NCI-H2196 treated with DMSO at 0.1 percent for 48 hours (cell line): ENCODE results near the gene LYZL6.
A peak's percentile ranks its signal among the peaks of the same experiment; 100 is the strongest.
"Not testable (repeated sequence)": the region's sequence is repeated elsewhere in the genome, so short reads cannot be mapped to it uniquely, and the experiment has no call there.

ENCODE experiments used
- DNase-seq: peaks from one replicate; lab custom pipeline; 2025; ENCODE audit not compliant: unreplicated experiment; lab: John Stamatoyannopoulos, UW

The LYZL6 gene

DNA sequence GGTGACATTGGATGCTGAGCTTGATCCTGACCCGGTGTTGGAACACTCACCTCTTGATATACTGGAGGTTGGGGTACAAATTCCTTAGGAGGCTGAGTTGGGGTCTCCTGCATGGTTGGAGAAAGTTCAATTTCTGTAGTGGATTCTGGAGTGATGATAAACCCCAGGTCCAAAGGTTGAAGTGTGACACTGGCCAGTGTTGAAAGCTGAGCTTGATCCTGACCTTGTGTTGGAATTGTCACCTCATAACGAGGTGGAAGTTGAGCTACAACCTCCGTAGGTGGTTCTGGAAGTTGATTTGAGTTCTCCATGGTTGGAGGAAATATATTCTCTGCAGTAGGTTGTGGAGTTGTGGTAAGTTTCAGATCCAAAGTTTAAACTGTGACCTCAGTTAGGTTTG lies 34.1 kb downstream of the LYZL6 start:
- no peak for DNase-seq

DNA sequence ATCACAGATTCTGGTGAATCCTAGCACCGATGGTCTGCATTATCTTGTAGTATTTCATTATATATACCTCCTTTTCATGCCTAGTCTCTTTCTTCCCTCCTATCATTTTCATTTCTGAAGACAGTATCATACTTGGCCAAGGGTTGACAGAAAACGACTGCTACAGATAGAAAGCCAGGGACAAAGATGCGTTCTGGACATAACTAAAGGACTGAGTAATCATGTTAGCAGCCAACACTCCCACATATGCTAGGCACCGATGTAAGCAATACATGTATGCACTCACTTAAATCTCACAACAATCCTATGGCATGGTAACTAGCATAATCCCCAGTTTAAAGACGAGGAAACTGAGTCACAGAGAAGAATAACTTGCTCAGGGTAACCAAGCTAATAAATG lies 35.8 kb downstream of the LYZL6 start:
- no peak for DNase-seq

DNA sequence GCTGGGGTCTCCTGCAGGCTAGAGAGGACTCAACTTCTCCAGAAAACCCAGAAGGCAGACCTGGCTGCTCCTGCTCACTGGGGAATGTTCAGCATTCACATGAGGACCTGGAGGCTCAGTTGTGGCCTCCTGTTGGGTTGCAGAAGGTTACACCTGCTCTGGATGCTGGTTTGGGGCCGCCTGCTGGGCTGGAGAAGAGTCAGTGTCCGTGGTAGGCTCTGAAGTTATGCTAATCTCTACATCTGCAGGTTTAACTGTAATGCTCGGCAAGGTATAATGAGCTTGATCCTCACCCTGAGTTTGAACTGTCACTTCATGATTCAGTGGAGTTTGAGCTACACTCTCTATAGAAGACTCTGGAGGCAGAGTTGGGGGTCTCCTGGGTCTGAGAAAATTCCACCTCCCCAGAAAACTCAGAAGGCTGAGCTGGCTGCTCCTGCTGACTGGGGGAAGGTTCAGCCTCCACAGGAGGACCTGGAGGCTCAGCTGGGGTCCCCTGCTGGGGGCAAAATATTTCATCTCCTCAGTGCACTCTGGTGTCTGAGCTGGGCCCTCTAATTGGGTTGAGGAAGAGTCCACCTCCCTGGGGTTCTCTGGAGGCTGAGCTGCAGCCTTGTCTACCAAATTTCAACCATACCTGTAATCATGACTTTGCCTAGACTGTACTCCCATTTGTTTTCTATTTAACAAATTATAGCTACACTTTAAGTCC lies 36.4 kb downstream of the LYZL6 start:
- DNase-seq, result no peak

DNA sequence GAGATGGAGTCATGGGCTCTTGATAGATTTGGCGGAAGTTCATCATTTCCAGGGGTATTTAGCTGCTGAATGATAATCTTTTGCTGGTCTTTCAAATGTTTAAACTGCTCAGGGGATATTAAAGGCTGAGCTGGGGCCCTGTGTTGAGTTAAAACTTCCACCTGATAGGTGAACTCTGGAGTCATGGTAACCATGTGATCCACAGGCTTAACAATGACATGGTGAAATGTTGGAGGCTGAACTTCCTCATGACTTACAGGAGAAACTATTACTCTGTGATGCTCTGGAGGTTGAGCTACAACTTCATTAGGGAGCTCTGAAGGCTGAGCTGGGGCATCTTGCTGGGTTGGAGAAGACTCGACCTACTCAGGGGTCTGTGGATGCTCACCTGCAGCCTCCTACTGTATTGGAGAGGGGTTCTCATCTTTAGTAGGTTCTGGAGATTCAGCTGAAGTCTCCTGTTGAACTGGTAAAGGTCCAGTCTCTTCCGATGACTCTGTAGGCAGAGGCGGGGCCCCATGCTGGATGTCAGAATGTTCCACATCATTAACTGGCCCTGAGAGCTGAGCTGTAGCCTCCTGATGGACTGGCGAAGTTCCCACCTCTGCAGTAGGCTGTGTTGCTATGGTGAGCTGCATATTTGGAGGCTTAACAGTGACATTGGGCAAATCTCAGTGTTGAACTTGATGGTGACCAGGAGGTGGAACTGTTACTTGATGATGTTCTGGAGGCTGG lies 37.2 kb downstream of the LYZL6 start:
- no peak for DNase-seq

DNA sequence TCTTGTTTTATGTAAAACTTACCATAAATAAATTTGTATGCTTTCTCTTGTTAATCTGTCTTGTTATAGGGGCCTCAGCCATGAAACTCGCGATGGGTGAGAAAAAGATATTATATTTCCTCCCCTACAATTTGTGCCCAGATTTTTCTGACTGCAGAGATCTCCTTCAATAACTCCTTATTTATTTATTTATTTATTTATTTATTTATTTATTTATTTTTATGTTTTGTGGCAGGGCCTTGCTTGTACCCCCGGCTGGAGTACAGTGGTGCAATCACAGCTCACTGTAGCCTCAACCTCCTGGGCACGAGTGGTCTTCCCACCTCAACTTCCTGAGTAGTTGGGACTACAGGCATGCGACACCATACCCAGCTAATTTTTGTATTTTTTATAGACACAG lies 40.1 kb downstream of the LYZL6 start:
- DNase-seq, result no peak

DNA sequence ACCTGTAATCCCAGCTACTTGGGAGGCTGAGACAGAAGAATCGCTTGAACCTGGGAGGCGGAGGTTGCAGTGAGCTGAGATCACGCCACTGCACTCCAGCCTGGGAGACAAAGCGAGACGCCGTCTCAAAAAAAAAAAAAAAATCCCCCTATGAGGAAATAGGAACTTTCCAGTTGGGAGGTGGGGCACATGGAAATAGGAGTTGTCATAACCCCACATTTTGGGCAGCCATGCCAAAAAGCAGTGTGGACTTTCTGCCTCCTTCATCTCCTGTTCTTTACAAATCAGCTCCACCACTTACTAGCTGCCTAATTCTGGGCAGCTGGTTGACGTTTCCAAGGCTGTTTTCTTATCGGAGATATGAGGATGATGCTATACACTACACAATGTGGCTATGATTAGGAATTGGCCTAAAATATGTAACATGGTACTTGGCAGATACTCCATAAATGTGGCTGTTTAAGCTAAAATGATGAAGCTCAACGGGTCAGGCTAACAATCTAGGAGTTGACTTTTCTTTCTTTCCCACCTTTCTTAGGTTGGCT lies 41.8 kb downstream of the LYZL6 start:
- DNase-seq, result no peak

DNA sequence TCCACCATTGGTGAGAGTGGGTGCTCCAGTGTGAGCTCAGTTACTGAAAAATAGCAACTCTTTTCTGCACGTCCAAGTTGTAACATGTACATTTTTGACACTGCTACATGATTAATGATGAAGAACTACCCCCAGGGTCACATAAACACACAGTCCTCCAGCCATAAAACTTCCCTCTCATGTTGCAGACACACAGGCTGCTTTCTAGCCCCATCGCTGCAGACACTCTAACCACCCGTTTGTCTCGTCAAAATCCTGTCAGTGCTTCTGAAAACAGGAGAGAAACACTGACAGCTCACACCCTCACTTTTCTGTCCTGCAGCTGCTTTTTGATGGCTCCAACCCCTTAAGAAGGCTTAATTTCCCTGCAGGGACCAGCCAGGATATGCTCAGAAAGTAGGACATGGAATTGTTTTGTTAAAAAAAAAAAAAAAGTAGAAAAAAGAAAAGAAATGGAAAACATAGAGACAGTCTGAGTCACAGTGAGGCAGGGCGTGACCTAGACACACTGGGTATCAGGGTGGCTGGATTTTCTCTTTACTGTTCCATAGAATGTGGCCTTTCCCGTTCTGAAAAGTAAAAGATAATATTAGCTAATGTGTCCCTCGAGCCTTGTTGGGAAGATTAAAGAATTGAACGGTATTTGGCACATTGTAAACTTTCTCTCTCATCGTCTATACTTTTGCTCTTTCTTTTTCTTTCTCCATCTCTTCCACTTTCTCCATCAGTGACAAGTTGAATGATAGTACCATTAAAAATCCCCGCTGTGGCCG lies 42.6 kb downstream of the LYZL6 start:
- DNase-seq, result no peak

DNA sequence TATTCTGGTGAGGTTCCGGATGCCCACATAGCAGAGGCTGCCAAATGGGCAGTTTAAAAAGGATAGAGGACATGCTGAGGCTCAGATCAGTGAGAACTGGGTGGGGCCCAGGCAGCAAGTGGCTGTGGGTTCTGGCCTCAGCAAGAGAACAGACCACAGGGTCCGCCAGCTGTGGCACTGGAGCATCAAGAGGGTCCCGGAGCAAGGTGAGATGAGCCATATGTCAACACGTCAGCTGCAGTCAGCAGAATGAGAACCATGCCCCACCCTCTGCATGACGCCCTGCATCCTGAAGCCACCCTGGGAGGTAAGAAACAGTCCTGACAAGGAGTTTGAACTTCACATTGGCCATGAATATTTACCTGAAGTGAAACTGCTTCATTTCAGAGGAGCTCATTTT lies 43.2 kb downstream of the LYZL6 start:
- no peak for DNase-seq

DNA sequence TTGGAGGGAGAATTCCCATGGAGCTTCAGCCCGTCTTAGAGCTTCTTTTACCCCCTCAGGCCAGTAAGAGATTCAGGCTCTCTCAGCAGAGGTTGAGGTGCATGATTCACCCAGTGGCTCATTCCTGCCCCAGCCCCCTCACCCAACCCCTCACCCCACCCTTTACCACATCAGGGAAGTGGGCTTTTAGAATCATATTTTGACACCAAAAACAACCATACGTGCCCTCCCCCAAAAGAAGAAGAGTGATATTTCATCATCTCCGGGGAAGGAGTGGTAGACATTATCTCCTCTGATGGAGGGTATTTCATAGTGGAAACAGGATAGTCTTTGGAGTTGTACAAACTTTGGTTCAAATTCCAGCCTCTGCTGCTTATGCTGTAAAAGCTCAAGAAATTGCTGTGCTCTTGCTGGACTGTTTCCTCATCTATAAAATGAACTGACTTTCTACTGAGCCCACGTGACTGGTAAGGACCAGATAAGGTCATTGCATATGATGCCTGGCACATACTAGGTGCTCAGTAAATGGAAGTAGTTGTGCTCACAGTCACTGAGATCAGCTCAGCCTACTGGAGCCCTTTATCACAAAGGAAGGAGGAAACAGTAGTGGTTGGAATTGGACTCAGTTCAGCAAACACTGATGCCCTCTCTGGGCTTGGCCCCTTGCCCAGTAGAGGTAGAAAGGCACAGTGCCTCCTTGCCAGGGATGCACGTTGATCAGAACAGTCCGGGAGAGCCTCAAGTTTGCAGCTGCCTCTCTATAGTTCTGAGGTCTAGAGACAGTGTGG lies 45.0 kb downstream of the LYZL6 start:
- peak; percentile 67 for DNase-seq

DNA sequence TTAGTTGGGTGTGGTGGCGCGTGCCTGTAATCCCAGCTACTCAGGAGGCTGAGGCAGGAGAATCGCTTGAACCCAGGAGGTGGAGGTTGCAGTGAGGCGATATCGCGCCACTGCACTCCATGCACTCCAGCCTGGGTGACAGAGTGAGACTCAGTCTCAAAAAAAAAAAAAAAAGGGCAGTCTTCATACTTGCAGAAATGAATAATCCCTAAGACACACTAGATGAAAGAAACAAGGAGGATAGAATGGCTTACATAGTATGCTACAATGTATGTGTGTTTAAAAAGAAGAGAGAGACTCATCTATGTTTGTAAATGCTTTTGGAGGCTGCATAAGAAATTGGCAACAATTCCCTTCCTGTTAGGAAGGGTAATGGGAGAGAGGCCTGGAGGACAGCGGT lies 45.7 kb downstream of the LYZL6 start:
- DNase-seq, result not testable (repeated sequence)

DNA sequence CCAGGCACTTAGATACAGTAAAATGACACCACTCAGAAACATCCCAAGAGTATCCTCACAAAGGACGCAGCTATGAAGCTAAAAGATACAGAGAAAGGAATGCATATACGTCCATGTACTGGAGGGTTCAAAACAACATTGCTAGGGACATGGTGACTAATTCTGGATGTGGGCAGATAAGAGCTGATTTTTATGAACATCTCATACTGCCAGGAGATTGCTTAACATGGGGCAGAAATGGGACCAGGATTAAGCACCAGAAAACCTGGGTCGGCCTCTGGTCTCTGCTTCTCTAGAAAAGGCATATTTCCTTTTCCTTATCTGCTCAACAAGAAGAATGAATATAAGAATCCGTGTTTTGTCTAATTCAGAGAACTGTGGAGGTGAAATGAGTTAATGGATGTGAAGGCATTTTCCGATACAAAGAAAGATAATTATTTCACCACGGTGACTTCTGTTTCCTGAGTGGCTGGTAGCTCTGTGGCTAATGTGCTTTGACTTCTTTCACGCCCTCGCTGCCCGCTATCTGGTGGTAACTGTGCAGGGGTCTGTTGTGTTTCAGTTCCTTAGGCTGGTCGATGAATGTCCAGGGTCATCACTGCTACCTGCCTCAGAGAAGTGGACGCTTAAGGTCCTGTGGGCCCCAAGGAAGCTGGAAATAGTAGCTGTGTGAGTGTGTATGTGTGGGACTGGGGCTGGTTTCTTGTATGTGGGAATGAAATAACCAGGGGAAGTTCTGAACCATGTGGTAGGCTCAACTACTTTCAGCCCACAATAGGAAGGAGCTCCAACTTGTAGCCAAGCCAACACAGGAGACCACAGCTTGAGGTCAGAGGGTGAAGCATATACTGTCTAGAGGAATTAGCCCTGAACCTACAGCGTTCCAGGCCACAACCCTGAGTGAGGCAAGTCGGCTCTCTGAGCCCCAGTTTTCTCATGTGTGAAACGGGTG lies 47.6 kb downstream of the LYZL6 start:
- DNase-seq, result no peak

DNA sequence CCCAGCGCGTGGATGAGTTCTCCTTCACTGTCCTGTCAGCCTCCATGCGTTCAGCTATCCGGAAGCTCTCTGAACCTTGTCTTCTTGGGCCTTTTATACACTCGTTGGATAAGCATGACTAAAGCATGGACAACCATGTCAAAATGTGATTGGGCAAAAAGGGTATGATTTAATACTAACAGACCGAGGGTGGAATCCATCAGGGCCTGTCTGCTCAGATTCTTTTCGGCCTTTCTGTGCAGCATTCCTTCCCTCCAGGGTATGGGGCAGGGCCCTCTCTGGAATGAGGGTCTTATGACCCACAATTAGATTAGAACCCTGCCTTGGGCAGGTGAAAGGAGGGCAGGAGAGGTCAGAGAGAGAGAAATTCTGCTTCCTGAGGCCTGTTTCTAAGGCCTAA lies 49.3 kb downstream of the LYZL6 start:
- no peak for DNase-seq

DNA sequence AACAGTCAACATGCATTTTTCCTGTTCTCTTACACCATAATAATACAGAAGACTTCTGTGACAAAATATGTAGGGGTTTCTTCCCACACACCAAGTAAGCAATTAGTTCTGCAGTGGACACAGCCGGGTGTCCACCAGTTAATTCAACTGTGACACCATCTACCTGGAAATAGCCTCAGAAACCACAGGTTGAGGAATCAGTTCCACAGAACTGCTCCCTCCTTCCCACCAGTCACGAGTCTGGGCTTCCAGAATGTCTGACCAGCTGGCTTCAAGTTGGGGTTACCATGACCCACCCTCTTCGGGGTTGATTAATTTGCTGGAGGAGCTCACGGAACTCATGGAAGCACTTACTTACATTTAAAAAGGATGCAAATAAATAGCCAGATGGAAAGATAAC lies 49.8 kb downstream of the LYZL6 start:
- DNase-seq, result no peak

DNA sequence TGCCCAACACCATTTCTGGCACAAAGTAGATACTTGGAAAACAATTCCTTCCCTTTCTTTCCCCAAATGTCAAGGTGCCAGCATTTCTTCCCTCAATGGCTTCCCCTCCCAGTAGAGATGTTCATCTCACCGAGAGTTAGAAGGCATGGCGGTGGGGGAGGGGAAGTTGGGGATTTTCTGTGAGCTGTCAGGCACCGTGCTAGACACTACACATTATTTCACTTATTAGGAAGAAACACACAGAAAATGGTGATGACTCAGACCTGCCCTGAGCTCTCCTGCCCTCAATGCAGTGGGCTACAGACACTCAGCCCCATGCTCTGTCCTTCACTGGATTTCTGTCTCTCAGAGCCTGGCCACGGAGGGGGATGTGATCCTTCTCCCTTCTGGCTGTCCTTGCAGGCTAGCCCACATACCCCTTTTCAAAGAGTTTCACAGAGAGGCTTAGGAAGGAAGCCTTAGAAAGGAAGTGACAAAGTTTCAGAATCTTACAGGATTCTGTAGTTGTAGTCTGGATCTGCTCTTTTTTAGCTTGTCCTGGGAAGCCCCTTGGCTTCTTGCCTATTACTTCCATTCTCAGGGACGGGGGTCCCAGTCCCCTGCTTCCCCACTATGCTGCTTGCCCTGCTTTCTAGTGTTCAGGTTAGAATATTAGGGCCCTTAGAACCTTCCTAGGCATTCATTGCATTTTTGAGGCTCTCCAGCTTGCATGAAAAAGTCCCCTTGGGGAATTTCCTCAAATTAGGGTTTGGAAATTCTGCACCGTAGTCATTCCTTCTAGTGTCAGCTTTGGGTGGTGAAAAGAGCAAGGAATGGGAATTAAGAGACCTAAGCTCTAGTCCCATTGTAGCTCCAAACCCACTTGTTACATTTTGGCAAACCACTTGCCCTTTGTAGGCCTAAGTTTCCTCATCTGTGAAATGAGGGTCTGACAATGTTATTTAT lies 51.1 kb downstream of the LYZL6 start:
- DNase-seq, result no peak

DNA sequence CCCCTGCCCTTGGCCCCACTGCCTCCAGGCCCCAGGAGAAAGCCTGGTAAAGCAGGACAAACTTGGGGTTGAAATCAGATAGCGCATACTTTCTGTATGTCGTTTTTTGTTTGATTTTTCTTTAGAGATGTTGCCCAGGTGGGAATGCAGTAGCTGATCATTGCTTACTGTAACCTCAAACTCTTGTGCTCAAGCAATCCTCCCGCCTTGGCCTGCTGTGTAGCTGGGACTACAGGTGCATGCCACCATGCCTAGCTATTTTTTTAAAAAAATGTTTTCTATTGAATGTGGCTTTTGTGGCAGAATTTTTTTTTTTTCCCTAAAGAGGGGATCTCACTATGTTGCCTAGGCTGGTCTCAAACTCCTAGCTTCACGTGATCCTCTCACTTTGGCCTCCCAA lies 52.2 kb downstream of the LYZL6 start:
- DNase-seq, result no peak

DNA sequence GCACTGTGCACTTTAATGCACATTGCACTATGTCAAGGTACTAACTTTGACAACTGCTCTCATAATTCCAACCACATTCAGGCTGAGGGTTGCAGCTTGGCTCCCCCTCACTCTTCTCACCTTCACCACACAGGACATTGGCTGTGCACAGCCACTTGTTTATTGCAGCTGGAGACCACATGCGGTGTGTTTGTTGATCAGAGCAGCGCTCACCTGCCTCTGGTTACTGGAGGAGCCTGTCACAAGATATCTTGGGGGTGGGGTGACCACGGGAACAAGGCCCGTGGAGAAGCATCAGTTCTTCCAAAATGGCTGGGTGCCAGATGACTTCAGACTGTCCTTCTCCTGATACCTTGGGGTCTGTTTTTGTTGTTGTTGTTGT lies 52.7 kb downstream of the LYZL6 start:
- DNase-seq, result peak; percentile 48

DNA sequence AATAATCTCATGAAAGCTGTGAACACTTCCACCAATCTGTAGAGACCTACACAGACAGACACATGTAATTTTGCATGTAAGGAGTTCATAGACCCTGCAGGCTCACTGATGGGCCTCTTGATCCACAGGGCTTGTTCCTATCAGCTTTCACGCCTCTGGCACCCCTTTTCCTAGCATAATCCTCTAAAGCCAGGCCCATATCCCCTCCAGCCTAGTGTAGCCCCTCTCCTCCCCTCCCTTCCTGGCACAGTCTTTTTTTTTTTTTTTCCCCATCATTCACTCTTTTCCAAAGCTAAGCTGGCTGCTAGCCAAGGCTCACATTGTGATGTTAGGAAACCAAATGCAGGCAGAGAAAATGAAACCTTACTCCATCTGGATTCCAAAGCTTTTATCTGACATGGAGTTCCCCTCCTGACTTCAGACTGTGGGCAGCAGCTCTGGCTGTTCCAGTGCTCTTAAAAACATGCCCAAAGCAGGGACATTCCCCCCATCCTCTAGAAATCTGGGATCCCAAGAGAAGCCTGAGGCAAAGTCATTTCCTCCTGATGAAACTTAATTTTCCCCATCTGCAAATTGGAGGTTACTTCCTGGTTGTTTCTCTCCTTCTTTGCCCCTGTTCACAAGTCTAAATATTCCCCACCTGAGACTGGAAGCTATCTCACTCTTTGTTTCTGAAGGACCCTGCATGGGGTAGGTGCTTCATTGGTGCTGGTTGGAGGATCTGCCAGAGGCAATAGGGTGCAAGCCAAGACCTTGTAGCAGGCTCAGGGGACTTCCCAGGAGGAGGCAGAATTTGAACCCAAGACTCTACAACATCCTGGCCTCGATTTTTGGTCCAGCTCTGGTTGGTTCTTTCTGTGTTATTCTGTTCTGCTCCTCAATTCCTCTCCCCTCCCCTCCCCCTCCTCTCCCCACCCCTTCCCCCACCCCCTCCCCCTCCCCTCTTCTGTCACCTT lies 53.4 kb downstream of the LYZL6 start:
- peak; percentile 20 for DNase-seq

DNA sequence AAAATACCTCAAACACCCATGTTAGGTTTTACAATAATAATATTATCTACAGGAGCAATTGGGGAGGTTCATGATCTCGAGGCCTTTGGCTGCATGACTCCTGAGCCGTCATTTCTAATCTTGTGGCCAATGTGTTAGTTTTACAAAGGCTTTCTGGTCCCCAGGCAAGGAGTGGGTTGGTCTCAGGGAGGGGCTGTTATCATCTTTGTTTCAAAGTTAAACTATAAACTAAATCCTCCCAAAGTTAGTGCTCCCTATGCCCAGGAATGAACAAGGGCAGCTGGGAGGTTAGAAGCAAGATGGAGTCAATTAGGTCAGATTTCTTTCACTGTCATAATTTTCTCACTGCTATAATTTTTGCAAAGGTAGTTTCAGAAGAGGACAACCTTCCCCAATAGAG lies 54.3 kb downstream of the LYZL6 start:
- DNase-seq, result no peak
